ENCODE data around the gene EXD3. TPM values are rescaled to one million over a fixed set of nuclear protein-coding genes. Genes with fewer than 3 reads are reported as not detected.
"Not testable (repeated sequence)": the region's sequence is repeated elsewhere in the genome, so short reads cannot be mapped to it uniquely, and the experiment has no call there.

Gene EXD3
- polyA plus RNA-seq, 3 donors from 2014 or later, result 1.6 to 6.3 (median 4.3) TPM

DNA sequence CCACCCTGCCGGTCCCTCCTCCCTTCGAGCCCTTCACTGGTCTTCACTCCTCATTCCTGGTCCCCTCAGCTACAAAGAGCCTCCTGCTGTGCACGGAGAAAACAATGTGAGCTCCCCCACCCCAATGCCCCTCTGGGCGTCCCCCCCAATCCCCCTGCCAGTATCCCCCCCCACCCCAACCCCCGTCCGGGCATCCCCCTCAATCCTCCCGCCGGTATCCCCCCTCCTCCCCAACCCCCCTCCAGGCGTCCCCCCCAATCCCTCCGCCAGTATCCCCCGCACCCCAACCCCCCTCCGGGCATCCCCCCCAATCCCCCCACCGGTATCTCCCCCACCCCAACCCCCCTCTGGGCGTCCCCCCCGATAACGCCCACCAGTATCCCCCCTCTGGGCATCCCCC, 42.8 kb downstream of the EXD3 start:
- peaks cover 2 to 4% (median 2%) of the 10 kb centered on the region in 3 donors for H3K27me3 Mint-ChIP-seq (ENCODE audit: low read depth in 3 of 3)
- H3K9me3 Mint-ChIP-seq, result no peaks in the 10 kb centered on the region
- no peaks in the 10 kb centered on the region for H3K36me3 Mint-ChIP-seq
- no peak overlapping the region for H3K27ac Mint-ChIP-seq
- DNase-seq, result no peak
- no peaks in the 10 kb centered on the region for H3K4me1 Mint-ChIP-seq
- no peak overlapping the region for H3K4me3 Mint-ChIP-seq

DNA sequence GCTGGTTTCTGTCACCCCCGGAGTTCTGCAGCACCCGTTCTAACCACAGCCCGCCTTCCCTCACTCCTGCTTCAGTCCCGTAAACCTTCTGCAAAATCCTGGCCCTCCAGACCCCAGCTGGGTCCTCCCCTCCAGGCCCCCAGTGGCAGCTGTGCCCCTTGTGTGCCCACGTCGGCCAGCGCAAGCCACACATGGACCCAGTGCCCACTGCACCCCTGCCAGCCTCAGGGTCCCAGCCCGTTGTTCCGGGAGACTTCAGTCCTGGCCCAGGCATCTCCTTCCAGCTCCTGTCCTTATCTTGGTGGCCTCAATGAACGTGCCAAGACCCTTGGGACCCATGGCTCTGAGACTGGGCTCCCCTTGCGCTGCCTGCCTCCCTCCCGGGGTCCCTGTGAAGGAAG, 43.2 kb downstream of the EXD3 start:
- Mint-ChIP-seq H3K9me3 (no peaks in the 10 kb centered on the region), H3K27ac (no peak overlapping the region), H3K36me3 (no peaks in the 10 kb centered on the region), H3K27me3 (ENCODE audit: low read depth in 3 of 3) (peaks cover 2 to 4% (median 2%) of the 10 kb centered on the region in 3 donors), H3K4me3 (no peak overlapping the region), H3K4me1 (no peaks in the 10 kb centered on the region)
- DNase-seq, result no peak

DNA sequence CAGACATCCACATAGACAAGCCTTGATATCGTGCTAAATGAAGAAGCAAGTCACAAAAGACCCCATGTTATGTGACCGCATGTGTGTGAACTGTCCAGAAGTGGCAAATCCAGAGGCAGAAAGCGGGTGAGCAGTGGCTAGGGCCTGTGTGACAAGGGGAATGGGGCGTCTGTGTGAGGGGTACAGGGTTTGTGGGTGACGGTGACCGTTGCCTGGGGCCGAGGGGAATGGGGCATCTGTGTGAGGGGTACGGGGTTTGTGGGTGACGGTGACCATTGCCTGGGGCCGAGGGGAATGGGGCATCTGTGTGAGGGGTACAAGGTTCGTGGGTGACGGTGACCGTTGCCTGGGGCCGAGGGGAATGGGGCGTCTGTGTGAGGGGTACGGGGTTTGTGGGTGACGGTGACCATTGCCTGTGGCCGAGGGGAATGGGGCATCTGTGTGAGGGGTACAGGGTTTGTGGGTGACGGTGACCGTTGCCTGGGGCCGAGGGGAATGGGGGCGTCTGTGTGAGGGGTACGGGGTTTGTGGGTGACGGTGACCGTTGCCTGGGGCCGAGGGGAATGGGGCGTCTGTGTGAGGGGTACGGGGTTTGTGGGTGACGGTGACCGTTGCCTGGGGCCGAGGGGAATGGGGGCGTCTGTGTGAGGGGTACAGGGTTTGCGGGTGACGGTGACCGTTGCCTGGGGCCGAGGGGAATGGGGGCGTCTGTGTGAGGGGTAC, 44.1 kb downstream of the EXD3 start:
- not testable (repeated sequence) for H3K9me3 Mint-ChIP-seq; H3K27me3 Mint-ChIP-seq (ENCODE audit: low read depth in 3 of 3); H3K36me3 Mint-ChIP-seq; DNase-seq; H3K4me3 Mint-ChIP-seq; H3K4me1 Mint-ChIP-seq; H3K27ac Mint-ChIP-seq

DNA sequence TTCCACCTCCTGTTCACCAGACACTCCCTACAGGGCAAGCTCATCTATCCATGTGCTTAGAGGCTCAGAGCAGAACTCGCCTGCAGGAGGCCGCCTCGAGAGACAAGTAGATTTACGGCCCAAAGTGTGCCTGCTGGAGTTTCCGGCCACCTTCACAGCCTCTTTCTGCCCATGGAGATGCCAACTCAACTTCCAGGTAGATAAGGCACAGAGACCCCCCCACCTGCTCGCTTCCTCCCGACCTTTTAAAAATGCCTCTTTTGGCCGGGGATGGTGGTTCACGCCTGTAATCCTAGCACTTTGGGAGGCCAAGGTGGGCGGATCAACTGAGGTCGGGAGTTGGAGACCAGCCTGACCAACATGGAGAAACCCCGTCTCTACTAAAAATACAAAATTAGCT, 46.6 kb downstream of the EXD3 start:
- peaks cover 0 to 4% (median 2%) of the 10 kb centered on the region in 3 donors for H3K27me3 Mint-ChIP-seq (ENCODE audit: low read depth in 3 of 3)
- H3K9me3 Mint-ChIP-seq, result no peaks in the 10 kb centered on the region
- no peak overlapping the region for H3K27ac Mint-ChIP-seq
- H3K4me1 Mint-ChIP-seq, result no peaks in the 10 kb centered on the region
- no peak for DNase-seq
- H3K4me3 Mint-ChIP-seq, result no peak overlapping the region
- no peaks in the 10 kb centered on the region for H3K36me3 Mint-ChIP-seq

DNA sequence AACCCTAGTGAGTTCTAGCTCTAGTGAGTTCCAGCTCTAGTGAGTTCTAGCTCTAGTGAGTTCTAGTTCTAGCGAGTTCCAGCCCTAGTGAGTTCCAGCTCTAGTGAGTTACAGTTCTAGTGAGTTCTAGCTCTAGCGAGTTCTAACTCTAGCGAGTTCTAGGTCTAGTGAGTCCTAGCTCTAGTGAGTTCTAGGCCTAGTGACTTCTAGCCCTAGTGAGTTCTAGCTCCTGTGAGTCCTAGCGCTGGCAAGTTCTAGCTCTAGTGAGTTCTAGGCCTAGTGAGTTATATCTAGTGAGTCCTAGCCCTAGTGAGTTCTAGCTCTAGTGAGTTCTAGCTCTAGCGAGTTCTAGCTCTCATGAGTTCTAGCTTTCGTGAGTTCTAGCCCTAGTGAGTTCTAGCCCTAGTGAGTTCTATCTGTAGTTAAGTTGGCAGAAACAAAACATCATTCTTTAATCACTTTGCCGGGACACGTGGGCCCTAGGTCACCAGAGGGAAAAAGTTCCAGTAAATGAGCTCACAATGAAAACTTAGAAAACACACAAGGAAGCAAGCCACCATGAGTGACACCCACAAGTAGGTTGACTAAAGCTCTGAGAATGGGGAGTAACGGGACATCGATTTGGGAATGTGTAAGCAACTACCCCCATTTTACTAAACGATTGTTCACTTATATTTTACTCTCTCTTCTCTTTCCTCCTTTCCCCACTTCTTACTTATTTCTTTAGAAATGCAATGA, 47.5 kb downstream of the EXD3 start:
- H3K36me3 Mint-ChIP-seq, result no peaks in the 10 kb centered on the region
- no peak overlapping the region for H3K4me3 Mint-ChIP-seq
- no peak overlapping the region for H3K27ac Mint-ChIP-seq
- DNase-seq, result no peak
- no peaks in the 10 kb centered on the region for H3K9me3 Mint-ChIP-seq
- H3K27me3 Mint-ChIP-seq (ENCODE audit: low read depth in 3 of 3), result peaks cover 0 to 4% (median 2%) of the 10 kb centered on the region in 3 donors
- no peaks in the 10 kb centered on the region for H3K4me1 Mint-ChIP-seq

DNA sequence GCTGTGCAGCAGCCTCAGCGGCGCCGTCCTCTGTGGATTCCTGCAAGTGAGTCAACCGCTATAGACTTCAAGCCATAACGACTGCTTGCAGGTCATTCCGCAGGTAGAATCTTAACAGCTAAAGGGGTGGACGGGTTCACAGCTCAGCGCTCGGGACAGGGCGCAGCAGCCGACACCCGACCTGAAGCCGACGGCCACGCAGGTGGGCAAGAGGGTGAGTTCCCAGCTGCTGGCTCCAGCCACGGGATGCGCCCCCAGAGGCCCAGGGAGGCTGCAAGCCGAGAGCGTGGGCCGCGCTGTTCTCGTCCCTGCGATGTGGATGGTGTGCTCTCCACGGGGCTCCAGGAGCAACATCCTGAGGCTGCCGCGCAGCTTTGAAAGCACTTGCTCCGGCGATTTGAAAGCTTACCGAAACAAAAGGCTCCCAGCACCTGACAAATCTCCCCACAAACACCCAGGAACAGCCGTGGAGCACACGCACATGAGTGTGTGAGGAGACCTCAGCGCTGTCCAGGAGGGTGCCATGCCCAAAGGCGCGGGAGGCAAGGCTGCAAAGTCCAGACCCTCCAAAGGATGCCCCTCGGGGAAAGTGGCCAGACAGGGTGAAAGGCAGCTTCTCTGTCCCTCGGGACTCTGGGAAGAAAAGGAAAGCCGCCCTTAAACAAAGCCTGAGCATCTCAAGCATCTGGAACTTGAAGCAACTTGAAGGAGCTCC, 48.7 kb downstream of the EXD3 start:
- Mint-ChIP-seq H3K9me3 (no peaks in the 10 kb centered on the region), H3K36me3 (no peaks in the 10 kb centered on the region), H3K27me3 (ENCODE audit: low read depth in 3 of 3) (peaks cover 0 to 4% (median 2%) of the 10 kb centered on the region in 3 donors), H3K27ac (no peak overlapping the region), H3K4me3 (no peak overlapping the region), H3K4me1 (no peaks in the 10 kb centered on the region)
- DNase-seq, result no peak

DNA sequence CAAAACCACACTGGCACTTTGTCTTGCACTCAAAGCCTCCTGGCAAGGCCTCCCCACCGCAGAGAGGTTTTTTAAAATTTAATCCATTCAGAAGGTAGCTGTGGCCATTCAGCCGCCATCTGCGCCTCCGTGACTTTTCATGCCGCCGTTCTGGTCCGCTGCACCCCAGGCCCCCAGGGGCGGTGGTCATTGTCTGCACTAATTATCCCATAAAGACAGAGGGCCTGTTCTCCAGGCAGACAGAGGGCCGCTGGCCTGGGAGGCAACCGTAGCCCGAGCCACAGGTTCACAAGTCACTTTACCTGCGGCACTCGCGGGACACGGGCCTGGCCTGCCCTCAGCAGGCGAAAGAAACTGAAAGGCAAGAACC, 49.4 kb downstream of the EXD3 start:
- no peaks in the 10 kb centered on the region for H3K9me3 Mint-ChIP-seq
- no peak overlapping the region for H3K27ac Mint-ChIP-seq
- H3K27me3 Mint-ChIP-seq (ENCODE audit: low read depth in 3 of 3), result peaks cover 0 to 4% (median 2%) of the 10 kb centered on the region in 3 donors
- no peak overlapping the region for H3K4me3 Mint-ChIP-seq
- H3K36me3 Mint-ChIP-seq, result no peaks in the 10 kb centered on the region
- no peak for DNase-seq
- H3K4me1 Mint-ChIP-seq, result no peaks in the 10 kb centered on the region

DNA sequence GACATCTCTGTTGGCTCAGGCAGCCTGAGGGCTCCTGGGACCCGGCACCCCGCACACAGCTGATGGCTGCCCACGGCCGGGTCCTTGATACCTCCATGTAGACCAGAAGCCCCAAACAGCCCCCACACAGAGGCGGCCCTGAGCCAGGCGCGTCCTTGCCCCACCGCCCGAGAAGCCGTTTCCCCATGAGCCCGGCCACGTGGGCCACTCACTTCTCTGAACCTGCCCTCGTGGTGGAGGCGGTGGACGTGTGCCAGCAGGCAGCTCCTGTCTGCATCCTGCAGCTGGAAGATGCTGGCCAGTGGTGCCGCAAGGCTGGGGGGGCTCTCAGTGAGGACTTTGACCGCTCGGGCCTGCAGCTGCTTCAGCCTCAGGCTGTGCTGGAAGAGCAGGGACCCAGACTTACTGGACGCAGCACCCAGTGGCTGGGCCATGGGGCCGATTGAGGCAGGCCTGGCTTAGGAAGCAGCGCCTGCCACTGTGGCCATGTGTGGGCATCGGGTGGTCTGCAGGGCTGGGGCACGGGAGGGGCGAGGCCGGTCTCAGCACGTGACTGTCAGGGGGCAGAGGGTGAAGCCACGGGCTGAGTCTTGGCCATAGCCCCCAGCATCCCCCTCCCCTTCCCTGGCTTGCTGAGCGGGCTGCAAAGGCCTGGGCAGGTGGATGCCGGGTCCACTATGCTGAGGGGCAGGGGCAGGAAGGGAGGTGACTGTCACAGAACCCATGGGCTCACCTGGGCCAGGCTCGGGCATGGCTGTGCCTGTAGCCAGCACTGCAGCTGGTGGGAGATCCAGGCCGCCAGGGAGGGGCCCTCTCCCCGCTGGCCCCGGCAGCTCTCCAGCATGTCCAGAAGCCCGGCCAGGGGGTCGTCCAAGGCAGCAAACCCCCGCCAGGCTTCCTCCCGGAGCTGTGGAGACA, 50.0 kb downstream of the EXD3 start:
- Mint-ChIP-seq H3K36me3 (no peaks in the 10 kb centered on the region), H3K4me1 (no peaks in the 10 kb centered on the region), H3K27me3 (ENCODE audit: low read depth in 3 of 3) (peaks cover 0 to 4% (median 0%) of the 10 kb centered on the region in 3 donors), H3K27ac (no peak overlapping the region), H3K4me3 (no peak overlapping the region), H3K9me3 (no peaks in the 10 kb centered on the region)
- DNase-seq, result no peak

DNA sequence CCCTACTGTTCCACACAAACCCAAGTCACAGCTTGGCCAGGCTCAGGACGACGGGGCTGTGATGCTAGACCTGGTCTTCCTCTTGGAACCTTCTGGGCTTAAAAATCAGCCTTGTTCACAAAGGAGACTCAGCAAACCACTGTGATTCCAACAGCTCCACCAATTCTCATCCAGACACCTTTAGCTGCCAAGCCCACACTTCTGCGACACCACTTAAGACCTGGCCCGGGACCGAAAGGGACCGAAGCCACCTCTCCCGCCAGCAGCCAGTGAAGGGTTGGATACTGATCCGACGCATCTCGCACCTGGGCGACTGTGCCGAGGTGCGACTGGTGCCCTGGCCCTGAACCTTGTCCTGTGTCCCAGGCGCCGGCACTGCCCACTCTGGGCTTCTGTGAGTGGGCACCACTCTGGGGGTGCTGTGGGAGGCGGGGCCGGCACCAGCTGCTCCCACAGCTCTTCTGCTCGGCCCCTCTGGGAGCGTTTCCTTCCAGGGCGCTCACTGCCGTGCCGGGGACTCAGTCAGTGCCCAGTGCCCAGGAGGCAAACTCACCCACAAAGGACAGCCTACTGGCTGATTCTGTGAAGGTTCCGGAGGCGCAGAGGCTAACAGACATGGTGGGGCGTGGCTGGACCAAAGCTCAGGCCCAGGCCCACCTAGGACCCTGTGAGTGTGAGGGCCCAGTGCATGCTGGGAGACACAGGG, 50.9 kb downstream of the EXD3 start:
- H3K9me3 Mint-ChIP-seq, result no peaks in the 10 kb centered on the region
- no peaks in the 10 kb centered on the region for H3K36me3 Mint-ChIP-seq
- peaks cover 0 to 2% (median 0%) of the 10 kb centered on the region in 3 donors for H3K27me3 Mint-ChIP-seq (ENCODE audit: low read depth in 3 of 3)
- DNase-seq, result no peak
- H3K27ac Mint-ChIP-seq, result no peak overlapping the region
- H3K4me1 Mint-ChIP-seq, result no peaks in the 10 kb centered on the region
- no peak overlapping the region for H3K4me3 Mint-ChIP-seq

DNA sequence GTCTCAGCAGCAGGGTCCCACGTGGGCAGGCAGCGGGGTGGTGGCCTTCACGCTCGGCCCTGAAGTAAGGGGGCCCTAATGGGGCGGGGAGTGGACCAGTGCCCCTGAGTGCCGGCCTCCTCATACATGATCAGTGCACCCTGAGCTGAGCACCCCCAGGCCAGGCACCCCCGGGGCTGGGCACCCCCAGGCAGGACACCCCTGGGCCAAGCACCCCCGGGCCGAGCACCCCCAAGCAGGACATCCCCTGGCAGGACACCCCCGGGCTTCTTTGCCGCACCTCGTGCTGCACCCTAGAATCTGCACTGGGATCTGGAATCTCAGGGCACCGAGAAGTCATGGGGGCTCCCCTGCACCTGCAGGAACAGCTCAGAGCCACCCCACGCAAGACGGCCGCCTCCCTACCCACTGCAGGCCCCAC, 51.4 kb downstream of the EXD3 start:
- no peak overlapping the region for H3K27ac Mint-ChIP-seq
- no peak for DNase-seq
- no peaks in the 10 kb centered on the region for H3K36me3 Mint-ChIP-seq
- peaks cover 0 to 2% (median 0%) of the 10 kb centered on the region in 3 donors for H3K27me3 Mint-ChIP-seq (ENCODE audit: low read depth in 3 of 3)
- H3K4me1 Mint-ChIP-seq, result no peaks in the 10 kb centered on the region
- no peak overlapping the region for H3K4me3 Mint-ChIP-seq
- H3K9me3 Mint-ChIP-seq, result no peaks in the 10 kb centered on the region

DNA sequence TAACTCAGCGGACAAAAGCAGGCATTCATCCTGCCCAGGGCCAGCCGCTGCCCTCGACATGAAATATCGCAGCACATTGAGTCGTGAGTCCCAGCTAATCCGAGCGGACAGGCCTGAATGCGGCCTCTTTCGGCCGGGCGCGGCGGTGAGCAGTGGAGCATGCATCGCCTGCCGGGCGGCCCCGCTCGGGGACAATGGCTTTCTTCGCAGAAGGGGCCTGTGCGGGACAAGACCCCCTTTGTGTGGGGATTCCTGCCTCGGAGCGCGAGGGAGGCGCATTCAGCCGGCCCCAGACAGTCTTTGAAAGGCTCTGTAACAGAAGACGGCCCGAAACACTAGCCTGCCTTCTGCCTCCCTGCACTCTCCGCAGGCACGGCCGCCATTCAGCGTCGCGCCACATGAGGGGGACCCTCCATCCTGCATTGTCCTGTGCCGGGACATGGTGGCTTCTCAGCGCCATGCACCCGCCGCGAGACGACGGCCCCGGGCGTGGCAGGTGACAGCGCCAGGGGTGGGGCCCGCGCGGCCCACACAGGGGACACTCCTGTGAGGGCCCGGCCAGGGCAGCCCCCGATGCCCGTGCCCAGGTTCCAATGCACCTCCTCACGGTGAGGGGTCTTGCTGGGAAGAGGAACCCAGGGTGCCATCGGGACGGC, 52.0 kb downstream of the EXD3 start:
- Mint-ChIP-seq H3K4me1 (no peaks in the 10 kb centered on the region), H3K27ac (no peak overlapping the region), H3K27me3 (ENCODE audit: low read depth in 3 of 3) (peaks cover 0 to 2% (median 0%) of the 10 kb centered on the region in 3 donors), H3K9me3 (no peaks in the 10 kb centered on the region), H3K4me3 (no peak overlapping the region), H3K36me3 (peaks cover 0 to under 1% (median 0%) of the 10 kb centered on the region in 3 donors)
- DNase-seq, result no peak

DNA sequence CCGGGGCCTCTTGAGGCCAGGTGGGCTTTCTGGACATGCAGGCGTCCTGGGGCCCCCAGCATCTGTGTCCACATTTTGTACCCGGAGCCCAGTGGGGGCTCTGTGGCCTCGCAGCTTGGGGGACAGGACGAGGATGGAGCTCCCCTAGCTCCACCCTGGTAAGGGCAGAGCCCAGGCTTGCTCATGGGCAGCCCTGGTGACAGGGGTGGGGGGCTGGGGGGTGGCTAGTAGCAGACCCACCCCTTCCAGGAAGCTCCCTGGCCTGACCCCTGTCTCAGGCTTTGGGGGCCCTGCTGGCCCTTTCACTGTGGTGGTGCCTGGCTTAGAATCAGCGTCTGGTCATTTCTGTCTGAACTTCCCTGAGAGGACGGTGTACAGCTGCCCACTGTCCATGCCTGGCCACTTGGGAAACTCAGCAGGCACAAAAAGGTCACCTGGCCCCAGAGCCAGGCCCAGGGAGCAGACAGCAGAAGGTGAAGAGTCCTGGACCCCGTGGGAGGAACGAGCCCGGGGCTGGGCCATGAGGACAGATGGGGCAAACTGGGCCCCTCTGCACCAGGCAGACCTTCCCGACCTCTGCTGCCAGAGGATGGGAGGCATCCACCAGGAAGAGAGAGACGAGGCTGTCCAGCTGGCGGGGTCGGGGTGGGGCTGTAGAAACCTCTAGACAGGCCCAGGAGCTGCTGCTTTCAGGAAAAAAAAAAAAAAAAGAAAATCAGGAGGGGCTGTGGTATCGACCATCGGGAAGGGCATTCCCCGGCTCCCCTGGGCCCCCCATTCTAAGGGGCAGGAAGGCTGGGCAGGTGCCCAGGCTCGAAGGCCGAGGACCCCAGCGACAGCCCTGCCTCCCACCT, 52.8 kb downstream of the EXD3 start:
- Mint-ChIP-seq H3K36me3 (peaks cover 0 to 8% (median 0%) of the 10 kb centered on the region in 3 donors), H3K4me3 (no peak overlapping the region), H3K9me3 (no peaks in the 10 kb centered on the region), H3K27me3 (ENCODE audit: low read depth in 3 of 3) (no peaks in the 10 kb centered on the region), H3K4me1 (peaks cover 0 to 3% of the 10 kb centered on the region in 2 donors), H3K27ac (no peak overlapping the region)
- DNase-seq, result no peak

All from immature natural killer cell (primary cell).